ENCODE measurements around the gene GALK1.

GRCh38 chr17:75719732-75720131 is 45.3 kb downstream of the GALK1 start:
- TF ChIP-seq CTCF (IDR thresholded peaks at IDR 0.05; ENCODE audit: low read length) = no peak
- TF ChIP-seq EZH2 (optimal IDR thresholded peaks at IDR 0.05; ENCODE audit: low read depth, low read length) = no peak
